ENCODE results near the gene USP5.

DNA sequence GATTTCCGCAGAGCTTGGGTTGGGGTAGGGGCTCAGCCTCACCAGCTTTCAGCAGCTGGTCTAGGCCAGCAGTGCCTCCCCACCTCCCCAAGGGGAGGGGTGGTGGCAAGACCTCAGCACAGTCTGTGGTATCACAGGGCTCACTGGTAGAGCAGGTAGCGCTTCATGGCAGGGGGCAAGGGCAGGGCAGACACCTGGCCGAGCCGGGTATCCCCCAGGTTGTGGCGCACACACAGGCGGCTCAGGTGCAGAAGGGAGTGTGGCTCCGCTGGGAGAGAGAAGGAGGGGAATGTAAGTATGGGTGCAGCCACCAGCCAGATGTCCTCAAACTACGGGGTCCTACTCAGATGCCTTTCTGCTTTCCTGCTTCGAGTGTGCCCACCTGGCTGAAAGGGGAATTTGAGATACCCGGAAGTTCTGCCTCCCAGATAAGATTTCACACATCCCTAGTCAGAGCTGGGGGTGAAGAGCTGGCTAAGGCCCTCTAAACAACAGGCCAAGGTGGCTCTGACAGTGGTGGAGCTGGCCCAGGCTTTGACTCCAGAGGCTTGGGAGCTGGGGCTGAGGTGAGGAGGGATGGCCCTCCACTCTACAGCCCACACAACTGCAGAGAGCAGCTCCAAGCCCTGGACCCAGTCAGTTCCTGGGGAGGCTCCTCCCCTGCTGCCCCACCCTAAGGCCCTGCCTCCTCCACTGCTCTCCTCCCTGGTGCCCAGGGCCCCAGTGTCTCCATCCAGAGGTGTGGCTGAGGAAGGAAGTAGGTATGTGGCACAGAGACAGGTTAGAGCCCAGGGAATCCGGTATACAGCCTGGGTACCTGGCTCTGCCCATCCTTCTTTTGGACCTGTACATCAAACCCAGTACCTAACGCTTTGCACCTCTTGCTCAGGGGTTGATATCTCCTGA, 19.4 kb downstream of the USP5 start:
- TF ChIP-seq, protein P1, sequence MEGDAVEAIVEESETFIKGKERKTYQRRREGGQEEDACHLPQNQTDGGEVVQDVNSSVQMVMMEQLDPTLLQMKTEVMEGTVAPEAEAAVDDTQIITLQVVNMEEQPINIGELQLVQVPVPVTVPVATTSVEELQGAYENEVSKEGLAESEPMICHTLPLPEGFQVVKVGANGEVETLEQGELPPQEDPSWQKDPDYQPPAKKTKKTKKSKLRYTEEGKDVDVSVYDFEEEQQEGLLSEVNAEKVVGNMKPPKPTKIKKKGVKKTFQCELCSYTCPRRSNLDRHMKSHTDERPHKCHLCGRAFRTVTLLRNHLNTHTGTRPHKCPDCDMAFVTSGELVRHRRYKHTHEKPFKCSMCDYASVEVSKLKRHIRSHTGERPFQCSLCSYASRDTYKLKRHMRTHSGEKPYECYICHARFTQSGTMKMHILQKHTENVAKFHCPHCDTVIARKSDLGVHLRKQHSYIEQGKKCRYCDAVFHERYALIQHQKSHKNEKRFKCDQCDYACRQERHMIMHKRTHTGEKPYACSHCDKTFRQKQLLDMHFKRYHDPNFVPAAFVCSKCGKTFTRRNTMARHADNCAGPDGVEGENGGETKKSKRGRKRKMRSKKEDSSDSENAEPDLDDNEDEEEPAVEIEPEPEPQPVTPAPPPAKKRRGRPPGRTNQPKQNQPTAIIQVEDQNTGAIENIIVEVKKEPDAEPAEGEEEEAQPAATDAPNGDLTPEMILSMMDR (IDR thresholded peaks at IDR 0.05; ENCODE audit: insufficient read depth, low read length, poor library complexity, severe bottlenecking) = no peak
- no peak for TF ChIP-seq EZH2phosphoT487 (conservative IDR thresholded peaks at IDR 0.05; ENCODE audit: low read length)
